Pancreas (tissue), 10 donors: ENCODE data around the gene KCTD5. TPM values are rescaled to one million over a fixed set of nuclear protein-coding genes. Genes with fewer than 3 reads are reported as not detected.
"Not testable (repeated sequence)": the region's sequence is repeated elsewhere in the genome, so short reads cannot be mapped to it uniquely, and the experiment has no call there.

ENCODE experiments used
- ATAC-seq, 4 donors: fragments of 200-7000 bp; cut with Tn5 transposase; one replicate each; pipeline versions ENCODE4 v1.8.0 to v1.9.1; 2020; ENCODE audit warnings: mild to moderate bottlenecking in 4 of 4, moderate library complexity in 4 of 4
- DNase-seq, 6 donors: peaks; one replicate each; pipeline ENCODE4 v3.0.0-alpha.2; 2020
- FAIRE-seq: peaks from 2 replicates; lab custom pipeline; 2012; peaks lifted over from hg19 to GRCh38; lab: Jason Lieb, UNC
- H3K27ac ChIP-seq, 4 donors: fragments of 200-600 bp; sonication (generic); 1 replicate in 3 of 4; 2 replicates in 1 of 4; pipeline versions ENCODE4 v1.5.0 to v1.8.0; 2020
- H3K27me3 ChIP-seq, 4 donors: fragments of 200-600 bp; one replicate each; pipeline ENCODE4 v1.8.0; 2021
- H3K36me3 ChIP-seq, 3 donors: fragments of 200-600 bp; sonication (generic) in 1 of 3; one replicate each; pipeline versions ENCODE4 v1.5.0 to v1.8.0; 2020 to 2021
- H3K4me1 ChIP-seq, 3 donors: fragments of 200-600 bp; one replicate each; pipeline ENCODE4 v1.8.0; 2021
- H3K4me3 ChIP-seq, 4 donors: fragments of 200-600 bp; sonication (generic) in 2 of 4; one replicate each; pipeline versions ENCODE4 v1.5.0 to v1.8.0; 2020 to 2021
- H3K9me3 ChIP-seq, 4 donors: fragments of 200-600 bp; one replicate each; pipeline ENCODE4 v1.8.0; 2021
- CTCF ChIP-seq, 4 donors: fragments of 200-600 bp; sonication (generic) in 3 of 4; IDR thresholded peaks; one replicate each; pipeline versions ENCODE4 v1.5.0 to v1.8.0; 2021; ENCODE audit warnings: antibody characterized with exemption in 4 of 4
- WGBS, 2 donors: extraction: QIAGEN DNeasy Blood & Tissue Kit; methylation state at CpG; one replicate each; pipeline ENCODE4 v1.1.7; 2013; 5-methylcytosine and 5-hydroxymethylcytosine counted together
- intact Hi-C, 3 donors: fragments of 100-400 bp; cut with DNase I; formaldehyde crosslinking; loops; one replicate each; pipeline versions ENCODE4 v1.11.1 to v1.14.2; 2022
- polyA plus RNA-seq, 2 donors: library from polyadenylated mRNA; stranded (reverse); fragments of 200-250 nt; gene quantifications; one replicate each; pipeline ENCODE4 v1.2.3, GENCODE V29; 2013
- total RNA-seq, 6 donors: library from RNA; stranded (reverse); fragmentation: NEBNext Ultra II Directional in 4 of 6; extraction: Animal tissue kit (Norgen Biotek cat#: 25700) in 4 of 6; gene quantifications; one replicate each; pipeline versions ENCODE4 v1.2.1 to v1.2.4, GENCODE V29; 2021 to 2023
- donor health status: healthy with polysubstance abuse.
- donor health status: DM: no; HTN: no; CAD: no; lungs with moderate emphysema.
- donor health status: DM: no; HTN: no; CAD: no.
- donor health status: control.
- donor health status: control.
- donor health status: Bipolar disorder and iron deficiency.
- donor health status: DM: yes; HTN: yes; CAD: no.
- donor health status: DM: no; HTN: no; CAD: no.
- donor health status: DM: no; HTN: no; CAD: no.
- donor health status: DM: yes; HTN: yes; CAD: no.

The KCTD5 gene
- total and polyA plus RNA-seq, 8 donors: 4.5 to 8.9 (median 6.7) TPM

- H3K9me3 ChIP-seq: no peaks in the 10 kb centered on the region
- DNase-seq (peak in 4 of 6 donors; percentile 44 to 86 (median 52)), FAIRE-seq (no peak), ATAC-seq (peak; percentile 38 to 74 (median 44))
- H3K27me3 ChIP-seq: no peaks in the 10 kb centered on the region
- TF ChIP-seq CTCF (IDR thresholded peaks at IDR 0.05): no peak
- H3K4me3 ChIP-seq: no peak overlapping the region
- peaks cover 0 to 6% (median 0%) of the 10 kb centered on the region in 3 donors for H3K4me1 ChIP-seq
- no peaks in the 10 kb centered on the region for H3K36me3 ChIP-seq
- WGBS, 2 donors: 65 to 69% methylated on average over 29 of the region's 29 CpGs
- H3K27ac ChIP-seq: no peak overlapping the region
- intact Hi-C loops: no loop called here
These were observed 9.3 kb downstream of the KCTD5 start for GRCh38 chr16:2691491-2692248.

GRCh38 chr16:2692251-2692947 lies 10.1 kb downstream of the KCTD5 start:
- TF ChIP-seq CTCF (IDR thresholded peaks at IDR 0.05): no peak
- ATAC-seq: peak in 2 of 4 donors; percentile 5 to 8

GRCh38 chr16:2692948-2693651 lies 10.8 kb downstream of the KCTD5 start:
- 89 to 90% methylated on average over 23 to 24 of the region's 24 CpGs for WGBS, 2 donors

More at GRCh38 chr16:2692251-2692947, 10.1 kb downstream of the KCTD5 start:
- H3K27ac ChIP-seq: no peak overlapping the region
- no peak for FAIRE-seq
- peaks cover 0 to 6% (median 0%) of the 10 kb centered on the region in 3 donors for H3K4me1 ChIP-seq
- WGBS, 2 donors: 70 to 71% methylated on average over 14 of the region's 14 CpGs
- peaks cover 0 to 5% (median 0%) of the 10 kb centered on the region in 3 donors for H3K36me3 ChIP-seq
- H3K4me3 ChIP-seq: no peak overlapping the region
- DNase-seq: peak in 1 of 6 donors; percentile 29
- intact Hi-C loops: no loop called here
- H3K27me3 ChIP-seq: no peaks in the 10 kb centered on the region
- H3K9me3 ChIP-seq: no peaks in the 10 kb centered on the region

GRCh38 chr16:2696601-2697250 lies 14.4 kb downstream of the KCTD5 start:
- FAIRE-seq, H3K4me3 ChIP-seq, ATAC-seq, H3K9me3 ChIP-seq, H3K27me3 ChIP-seq, H3K4me1 ChIP-seq, intact Hi-C loops, H3K27ac ChIP-seq: not testable (repeated sequence)
- WGBS, 2 donors: 91 to 93% methylated on average over 27 to 32 of the region's 37 CpGs
- peaks cover 0 to 20% (median 10%) of the 10 kb centered on the region in 3 donors for H3K36me3 ChIP-seq
- DNase-seq: peak in 2 of 6 donors; percentile 10 to 42

More at GRCh38 chr16:2692948-2693651, 10.8 kb downstream of the KCTD5 start:
- no peak overlapping the region for H3K4me3 ChIP-seq
- peaks cover 0 to 6% (median 0%) of the 10 kb centered on the region in 3 donors for H3K4me1 ChIP-seq
- ATAC-seq: no peak
- DNase-seq: peak in 2 of 6 donors; percentile 11 to 56
- H3K27me3 ChIP-seq: no peaks in the 10 kb centered on the region
- peaks cover 0 to 7% (median 0%) of the 10 kb centered on the region in 3 donors for H3K36me3 ChIP-seq
- intact Hi-C loops: no loop called here
- no peaks in the 10 kb centered on the region for H3K9me3 ChIP-seq
- no peak for FAIRE-seq
- no peak overlapping the region for H3K27ac ChIP-seq
- TF ChIP-seq CTCF (IDR thresholded peaks at IDR 0.05): no peak
